ENCODE results near the gene CSNK1G1.

The CSNK1G1 gene

GRCh38 chr15:64133623-64134344 lies 222.2 kb downstream of the CSNK1G1 start:
- no peak for TF ChIP-seq CTCF (IDR thresholded peaks at IDR 0.05)
- Histone ChIP-seq H2AFZ (no peak overlapping the region), H3K4me3 (ENCODE audit: low read depth, low read length) (no peak overlapping the region), H3K27me3 (ENCODE audit: control insufficient read depth, insufficient read depth, low read length) (no peaks in the 10 kb centered on the region), H3K36me3 (ENCODE audit: control insufficient read depth, insufficient read depth, low read length) (no peaks in the 10 kb centered on the region), H3K9ac (no peak overlapping the region), H3K4me1 (no peaks in the 10 kb centered on the region), H3K79me2 (no peaks in the 10 kb centered on the region), H3K27ac (no peak overlapping the region), H3K9me3 (ENCODE audit: control insufficient read depth, low read length) (no peaks in the 10 kb centered on the region), H3K4me2 (ENCODE audit: low read length) (no peak overlapping the region)

- Histone ChIP-seq H3K27me3 (ENCODE audit: control insufficient read depth, insufficient read depth, low read length) (no peaks in the 10 kb centered on the region), H3K79me2 (no peaks in the 10 kb centered on the region), H3K27ac (no peak overlapping the region), H3K4me1 (no peaks in the 10 kb centered on the region), H3K9me3 (ENCODE audit: control insufficient read depth, low read length) (no peaks in the 10 kb centered on the region), H3K4me2 (ENCODE audit: low read length) (no peak overlapping the region), H3K36me3 (ENCODE audit: control insufficient read depth, insufficient read depth, low read length) (no peaks in the 10 kb centered on the region), H3K9ac (no peak overlapping the region), H3K4me3 (ENCODE audit: low read depth, low read length) (no peak overlapping the region), H2AFZ (no peak overlapping the region)
- TF ChIP-seq CTCF (IDR thresholded peaks at IDR 0.05), result no peak
Observed at GRCh38 chr15:64132217-64132616, 223.8 kb downstream of the CSNK1G1 start.

- H2AFZ ChIP-seq, result no peak overlapping the region
- H3K27ac ChIP-seq, result no peak overlapping the region
- H3K27me3 ChIP-seq (ENCODE audit: control insufficient read depth, insufficient read depth, low read length), result no peaks in the 10 kb centered on the region
- no peak overlapping the region for H3K9ac ChIP-seq
- no peaks in the 10 kb centered on the region for H3K4me1 ChIP-seq
- H3K36me3 ChIP-seq (ENCODE audit: control insufficient read depth, insufficient read depth, low read length), result no peaks in the 10 kb centered on the region
- H3K9me3 ChIP-seq (ENCODE audit: control insufficient read depth, low read length), result no peaks in the 10 kb centered on the region
- TF ChIP-seq CTCF (IDR thresholded peaks at IDR 0.05), result no peak
- no peak overlapping the region for H3K4me3 ChIP-seq (ENCODE audit: low read depth, low read length)
- H3K79me2 ChIP-seq, result no peaks in the 10 kb centered on the region
- no peak overlapping the region for H3K4me2 ChIP-seq (ENCODE audit: low read length)
Observed at GRCh38 chr15:64131547-64131946, 224.4 kb downstream of the CSNK1G1 start.

- Histone ChIP-seq H3K4me3 (ENCODE audit: low read depth, low read length) (no peak overlapping the region), H3K4me2 (ENCODE audit: low read length) (no peak overlapping the region), H3K27me3 (ENCODE audit: control insufficient read depth, insufficient read depth, low read length) (no peaks in the 10 kb centered on the region), H2AFZ (no peak overlapping the region), H3K9ac (no peak overlapping the region), H3K9me3 (ENCODE audit: control insufficient read depth, low read length) (no peaks in the 10 kb centered on the region), H3K4me1 (no peaks in the 10 kb centered on the region), H3K27ac (no peak overlapping the region), H3K36me3 (ENCODE audit: control insufficient read depth, insufficient read depth, low read length) (no peaks in the 10 kb centered on the region), H3K79me2 (no peaks in the 10 kb centered on the region)
- no peak for TF ChIP-seq CTCF (IDR thresholded peaks at IDR 0.05)
Observed at GRCh38 chr15:64130159-64130558, 225.8 kb downstream of the CSNK1G1 start.
